ENCODE data around the gene MTHFD1L. TPM values are rescaled to one million over a fixed set of nuclear protein-coding genes. Genes with fewer than 3 reads are reported as not detected.
"Not testable (repeated sequence)": the region's sequence is repeated elsewhere in the genome, so short reads cannot be mapped to it uniquely, and the experiment has no call there.

Gene MTHFD1L
- total and polyA plus RNA-seq, 5 experiments from 2014 or later, result 3.8 to 20.1 (median 8.3) TPM

DNA sequence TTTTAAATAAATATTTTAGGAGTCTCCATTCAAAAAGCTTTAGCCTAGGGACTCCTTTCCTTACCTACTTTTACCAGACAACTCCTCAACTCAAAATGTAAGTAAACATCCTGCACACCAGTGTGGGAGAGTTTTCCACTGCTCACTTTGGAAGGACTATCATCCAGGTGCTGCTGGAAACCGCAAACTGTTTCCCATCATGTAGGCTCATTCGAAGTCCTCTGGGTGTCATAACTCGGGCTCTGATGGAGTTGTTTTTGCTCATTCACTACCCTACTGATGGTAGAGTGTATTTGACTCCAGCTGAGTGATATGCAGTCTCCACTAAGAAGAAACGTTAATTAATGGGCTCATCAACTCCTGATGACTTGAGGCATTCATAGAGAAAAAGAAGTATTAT is 237.8 kb downstream of the MTHFD1L start:
- H3K9me3 Mint-ChIP-seq, result no peaks in the 10 kb centered on the region
- POLR2A ChIA-PET, result no interaction called here

DNA sequence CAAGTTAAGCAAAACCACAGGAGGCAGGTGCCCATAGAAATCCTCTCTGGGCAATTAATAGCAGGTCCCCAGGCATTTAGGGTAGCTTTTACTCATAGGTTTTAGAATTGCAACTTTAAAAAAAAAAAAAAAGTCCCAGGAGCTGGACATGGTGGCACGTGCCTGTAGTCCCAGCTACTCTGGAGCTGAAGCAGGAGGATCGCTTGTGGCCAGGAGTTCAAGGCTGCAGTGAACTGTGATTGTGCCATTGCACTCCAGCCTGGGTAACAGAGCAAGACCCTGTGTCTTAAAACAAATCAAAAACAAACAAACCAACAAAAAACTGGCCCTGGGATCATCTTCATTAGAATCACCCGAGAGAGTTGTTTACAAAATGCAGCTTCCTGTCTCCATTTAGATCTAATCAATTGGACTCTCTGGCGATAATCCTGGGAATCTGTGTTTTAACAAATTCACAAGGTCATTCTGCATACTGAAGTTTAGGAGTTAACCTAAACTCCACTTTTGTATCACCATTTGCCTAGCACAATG is 242.5 kb downstream of the MTHFD1L start:
- no peak for DNase-seq
- Mint-ChIP-seq H3K36me3 (peaks cover 0 to 2% (median 0%) of the 10 kb centered on the region in 3 donors), H3K9me3 (peaks cover 0 to 1% (median 0%) of the 10 kb centered on the region in 9 donors), H3K27ac (no peak overlapping the region), H3K27me3 (peaks cover 0 to 15% (median 5%) of the 10 kb centered on the region in 5 donors), H3K4me3 (no peak overlapping the region), H3K4me1 (no peaks in the 10 kb centered on the region)
- no peak for ATAC-seq
- POLR2A ChIA-PET, result no interaction called here

More for the DNA sequence above, 237.8 kb downstream of the MTHFD1L start:
- no peaks in the 10 kb centered on the region for H3K27me3 Mint-ChIP-seq
- H3K27ac Mint-ChIP-seq, result no peak overlapping the region
- H3K4me1 Mint-ChIP-seq, result no peaks in the 10 kb centered on the region
- H3K4me3 Mint-ChIP-seq, result no peak overlapping the region
- DNase-seq, result no peak
- ATAC-seq, result no peak
- peaks cover 4 to 12% (median 10%) of the 10 kb centered on the region in 3 donors for H3K36me3 Mint-ChIP-seq

DNA sequence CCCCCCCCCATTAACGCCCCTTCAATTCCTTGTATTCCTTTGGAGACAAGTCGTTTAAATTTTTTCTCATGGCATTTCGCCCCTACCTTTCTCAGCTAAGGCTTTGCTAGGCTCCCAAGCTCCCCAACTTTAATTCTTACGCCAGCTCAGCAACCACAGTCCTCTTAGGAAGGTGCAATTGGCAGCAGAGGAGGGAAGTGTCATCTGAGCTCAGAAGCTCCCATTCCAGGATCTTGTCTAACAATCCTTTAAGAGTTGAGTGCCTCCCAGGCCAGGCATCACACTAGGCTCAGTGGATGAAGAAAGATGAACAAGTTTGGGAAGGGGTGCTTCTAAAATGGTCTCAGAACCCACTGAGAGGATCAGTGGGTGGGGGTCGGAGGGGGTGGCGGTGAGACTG is 243.0 kb downstream of the MTHFD1L start:
- no peak overlapping the region for H3K27ac Mint-ChIP-seq
- H3K27me3 Mint-ChIP-seq, result peaks cover 0 to 15% (median 5%) of the 10 kb centered on the region in 5 donors
- H3K4me3 Mint-ChIP-seq, result no peak overlapping the region
- H3K4me1 Mint-ChIP-seq, result no peaks in the 10 kb centered on the region
- peaks cover 0 to 2% (median 0%) of the 10 kb centered on the region in 3 donors for H3K36me3 Mint-ChIP-seq
- peaks cover 0 to 1% (median 0%) of the 10 kb centered on the region in 9 donors for H3K9me3 Mint-ChIP-seq
- no peak for ATAC-seq
- no peak for DNase-seq
- POLR2A ChIA-PET, result interaction anchor here (0.5 kb wide), 1 partner anchor 296 kb away, joined by 6 read pairs; no protein-coding TSS in a partner anchor

DNA sequence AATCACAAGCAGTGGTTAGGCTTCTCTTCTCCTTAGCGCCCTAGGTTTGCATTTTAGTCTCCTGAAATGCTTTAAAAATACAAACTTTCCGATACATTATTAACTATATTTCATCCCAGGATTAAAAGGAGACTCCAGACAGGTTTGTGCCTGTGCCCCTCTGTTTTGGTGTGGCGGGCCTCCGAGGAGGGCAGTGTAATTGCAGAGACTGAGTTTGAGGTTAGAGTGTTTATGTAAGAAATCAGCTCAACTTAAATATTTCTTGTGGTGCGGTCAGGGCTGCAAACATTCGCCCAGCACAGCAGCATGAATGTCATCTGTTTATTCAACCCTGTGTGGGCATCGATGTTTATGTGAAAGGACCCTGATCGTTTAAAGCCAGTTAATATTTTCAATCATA is 243.9 kb downstream of the MTHFD1L start:
- Mint-ChIP-seq H3K27me3 (peaks cover 0 to 15% (median 5%) of the 10 kb centered on the region in 5 donors), H3K9me3 (peaks cover 0 to 1% (median 0%) of the 10 kb centered on the region in 9 donors), H3K27ac (peak overlapping the region in 1 of 10 donors; percentile 3), H3K36me3 (no peaks in the 10 kb centered on the region), H3K4me1 (no peaks in the 10 kb centered on the region), H3K4me3 (no peak overlapping the region)
- DNase-seq, result no peak
- POLR2A ChIA-PET, result no interaction called here
- ATAC-seq, result no peak

DNA sequence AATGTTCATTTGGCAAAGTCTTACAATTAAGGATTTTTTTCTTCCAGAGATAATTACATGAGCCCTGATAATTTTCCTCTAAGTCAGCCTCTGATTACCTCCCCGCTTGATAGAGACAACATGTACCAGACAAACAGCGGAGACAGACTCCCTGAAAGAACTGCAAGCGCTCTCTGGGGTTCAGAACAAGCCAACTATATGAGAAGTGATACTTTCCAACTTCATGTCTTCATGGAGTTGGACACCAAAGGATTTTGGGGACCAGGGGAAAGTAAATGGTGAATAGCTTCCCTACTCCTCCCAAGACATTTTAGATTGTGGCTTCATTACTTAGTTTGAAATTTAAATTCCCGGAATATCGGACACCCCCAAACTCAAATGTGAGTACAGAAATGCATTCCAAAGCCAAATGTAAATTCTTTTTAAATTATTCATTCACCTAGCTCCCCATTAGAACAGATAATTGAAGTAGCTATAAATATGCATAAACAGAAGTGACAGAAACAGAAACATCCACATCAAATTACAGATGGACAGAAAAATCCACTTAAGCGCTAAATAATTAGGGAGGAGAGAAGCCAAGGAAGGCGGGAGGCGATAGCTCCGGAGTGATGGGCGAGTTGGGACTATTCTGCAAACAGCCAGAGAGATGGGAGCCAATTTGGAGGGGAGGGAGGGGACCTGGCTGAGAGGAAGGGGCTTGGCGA is 244.5 kb downstream of the MTHFD1L start:
- Mint-ChIP-seq H3K4me1 (no peaks in the 10 kb centered on the region), H3K27me3 (peaks cover 0 to 15% (median 5%) of the 10 kb centered on the region in 5 donors), H3K4me3 (no peak overlapping the region), H3K9me3 (peaks cover 0 to 1% (median 0%) of the 10 kb centered on the region in 9 donors), H3K27ac (no peak overlapping the region), H3K36me3 (no peaks in the 10 kb centered on the region)
- ATAC-seq (no peak), DNase-seq (no peak)
- POLR2A ChIA-PET, result no interaction called here

DNA sequence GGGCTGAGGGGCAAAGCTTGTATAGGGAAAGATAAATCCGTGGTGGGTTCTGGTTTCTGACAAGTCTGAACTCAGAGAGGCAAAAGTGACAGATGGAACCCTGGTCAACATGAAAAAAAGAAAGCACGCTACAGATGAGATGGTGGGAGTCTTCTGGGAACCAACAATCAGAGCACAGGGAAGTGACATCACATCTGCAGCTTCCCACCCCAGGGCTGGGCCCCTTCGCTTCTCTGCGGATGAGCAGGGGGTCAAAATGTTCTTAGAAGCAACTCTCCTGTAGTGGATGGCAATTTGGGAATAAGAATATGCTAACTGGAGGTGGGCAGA is 245.0 kb downstream of the MTHFD1L start:
- Mint-ChIP-seq H3K27ac (no peak overlapping the region), H3K27me3 (peaks cover 0 to 15% (median 5%) of the 10 kb centered on the region in 5 donors), H3K36me3 (no peaks in the 10 kb centered on the region), H3K4me1 (no peaks in the 10 kb centered on the region), H3K9me3 (peaks cover 0 to 1% (median 0%) of the 10 kb centered on the region in 9 donors), H3K4me3 (no peak overlapping the region)
- DNase-seq (no peak), ATAC-seq (no peak)
- POLR2A ChIA-PET, result no interaction called here

DNA sequence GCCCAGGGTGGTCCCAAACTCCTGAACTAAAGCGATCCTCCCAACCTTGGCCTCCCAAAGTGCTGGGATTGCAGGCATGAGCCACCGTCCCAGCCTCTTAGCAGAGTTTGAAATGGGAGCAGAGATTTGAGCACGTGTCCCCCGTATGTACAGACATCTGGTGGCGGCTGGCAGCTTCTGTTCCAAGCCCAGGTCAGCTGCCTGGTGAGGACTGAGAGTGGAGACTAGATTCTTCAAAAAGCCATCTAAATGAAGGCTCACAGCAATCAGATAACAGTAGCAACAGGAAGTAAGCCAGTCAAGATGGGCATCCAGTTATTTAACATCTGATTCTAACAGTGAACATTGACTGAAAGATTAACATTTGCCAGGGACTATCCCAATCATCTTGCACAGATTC is 246.2 kb downstream of the MTHFD1L start:
- DNase-seq, result no peak
- no peak overlapping the region for H3K27ac Mint-ChIP-seq
- POLR2A ChIA-PET, result no interaction called here
- no peaks in the 10 kb centered on the region for H3K36me3 Mint-ChIP-seq
- H3K4me3 Mint-ChIP-seq, result no peak overlapping the region
- peaks cover 0 to 1% (median 0%) of the 10 kb centered on the region in 9 donors for H3K9me3 Mint-ChIP-seq
- ATAC-seq, result no peak
- peaks cover 0 to 15% (median 5%) of the 10 kb centered on the region in 5 donors for H3K27me3 Mint-ChIP-seq
- no peaks in the 10 kb centered on the region for H3K4me1 Mint-ChIP-seq

DNA sequence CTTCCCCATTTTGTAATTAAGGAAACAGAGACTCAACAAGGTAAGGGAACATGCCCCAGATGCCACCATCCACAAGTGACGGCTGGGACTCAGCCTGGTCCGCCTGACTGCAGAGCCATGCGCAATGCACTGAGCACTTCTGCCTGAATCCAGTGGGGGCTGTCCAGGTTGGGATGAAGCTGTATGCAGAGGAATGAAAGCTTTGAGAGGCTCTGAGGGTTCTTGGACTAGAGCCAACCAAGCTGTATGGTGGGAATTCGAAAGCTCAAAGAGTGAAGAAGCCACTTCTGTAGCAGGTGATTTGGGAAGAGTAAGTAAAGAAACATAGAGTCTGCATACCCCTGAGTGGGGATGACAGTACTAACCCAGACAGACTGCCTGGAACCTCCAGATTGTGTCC is 246.6 kb downstream of the MTHFD1L start:
- Mint-ChIP-seq H3K4me3 (no peak overlapping the region), H3K4me1 (no peaks in the 10 kb centered on the region)
- POLR2A ChIA-PET, result no interaction called here

DNA sequence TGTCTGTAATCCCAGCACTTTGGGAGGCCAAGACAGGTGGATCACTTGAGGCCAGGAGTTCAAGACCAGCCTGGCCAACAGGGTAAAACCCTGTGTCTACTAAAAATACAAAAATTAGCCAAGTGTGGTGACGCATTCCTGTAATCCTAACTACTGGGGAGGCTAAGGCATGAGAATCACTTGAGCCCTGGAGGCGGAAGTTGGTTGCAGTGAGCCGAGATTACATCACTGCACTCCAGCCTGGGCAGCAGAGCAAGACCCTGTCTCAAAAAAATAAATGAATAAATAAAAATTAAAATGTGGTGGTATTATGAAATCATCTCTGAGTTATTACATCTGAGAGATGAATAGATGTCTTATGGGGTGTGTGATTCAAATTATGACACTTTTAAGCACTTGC is 247.4 kb downstream of the MTHFD1L start:
- DNase-seq, H3K36me3 Mint-ChIP-seq, ATAC-seq, POLR2A ChIA-PET, H3K4me1 Mint-ChIP-seq, H3K9me3 Mint-ChIP-seq, H3K27ac Mint-ChIP-seq, H3K4me3 Mint-ChIP-seq: not testable (repeated sequence)
- peaks cover 0 to 15% (median 5%) of the 10 kb centered on the region in 5 donors for H3K27me3 Mint-ChIP-seq

More for the DNA sequence above, 246.6 kb downstream of the MTHFD1L start:
- ATAC-seq, result no peak
- no peak for DNase-seq
- Mint-ChIP-seq H3K36me3 (no peaks in the 10 kb centered on the region), H3K9me3 (peaks cover 0 to 1% (median 0%) of the 10 kb centered on the region in 9 donors), H3K27ac (no peak overlapping the region), H3K27me3 (peaks cover 0 to 15% (median 5%) of the 10 kb centered on the region in 5 donors)

DNA sequence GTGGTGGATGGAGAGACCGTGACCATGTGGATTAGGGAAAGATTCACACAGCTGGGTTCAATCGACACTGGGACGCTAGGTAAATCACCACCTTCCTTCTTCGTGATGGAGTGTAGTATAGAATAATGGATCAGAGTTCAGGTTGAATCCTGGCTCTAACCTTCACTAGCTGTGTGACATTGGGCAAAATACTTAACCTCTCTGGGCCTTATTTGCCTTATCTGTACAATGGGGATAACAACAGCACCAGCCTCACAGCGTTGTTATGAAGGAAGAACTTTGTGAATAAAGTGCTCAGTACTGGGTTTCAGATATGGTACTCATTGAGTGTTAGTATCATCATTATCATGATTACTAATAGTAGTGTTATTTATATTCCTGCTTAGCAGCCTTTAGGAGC is 248.1 kb downstream of the MTHFD1L start:
- no peak overlapping the region for H3K4me3 Mint-ChIP-seq
- peaks cover 0 to 14% (median 5%) of the 10 kb centered on the region in 5 donors for H3K27me3 Mint-ChIP-seq
- peaks cover 0 to 3% (median 0%) of the 10 kb centered on the region in 4 donors for H3K4me1 Mint-ChIP-seq
- no peak for DNase-seq
- POLR2A ChIA-PET, result no interaction called here
- peaks cover 0 to 1% (median 0%) of the 10 kb centered on the region in 9 donors for H3K9me3 Mint-ChIP-seq
- H3K36me3 Mint-ChIP-seq, result no peaks in the 10 kb centered on the region
- no peak for ATAC-seq
- H3K27ac Mint-ChIP-seq, result no peak overlapping the region

DNA sequence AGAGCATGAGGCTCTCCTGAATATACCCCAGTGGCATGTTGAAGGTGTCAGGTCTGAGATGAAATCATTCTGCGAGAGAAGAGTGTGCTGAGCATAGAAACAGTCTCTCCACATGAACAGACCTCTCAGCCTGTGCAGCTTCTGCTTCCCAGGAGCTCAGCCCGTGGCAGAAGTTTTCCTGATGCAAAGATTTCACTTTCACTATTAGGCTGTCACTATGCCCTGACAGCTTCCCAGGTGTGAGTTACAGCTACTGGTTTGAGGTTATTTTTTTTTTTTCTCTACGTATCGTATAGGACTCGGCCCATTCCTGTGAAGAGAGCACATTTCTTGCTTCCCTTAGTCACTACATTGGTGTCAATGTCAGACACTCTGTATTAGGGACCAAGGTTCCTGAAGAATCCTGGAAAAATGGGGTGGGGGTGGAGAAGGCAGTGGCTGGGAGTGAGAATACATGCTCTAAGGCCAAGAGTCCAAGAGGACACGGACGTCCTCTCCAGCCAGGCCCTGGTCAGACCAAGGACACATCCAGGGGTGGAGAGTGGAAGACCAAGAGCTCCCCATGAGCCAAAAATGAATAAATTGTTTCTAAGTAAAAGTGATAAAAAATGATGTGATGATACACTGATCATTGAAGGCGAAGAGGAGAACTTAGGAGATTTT is 253.1 kb downstream of the MTHFD1L start:
- DNase-seq, result no peak
- H3K9me3 Mint-ChIP-seq, result peaks cover 0 to 2% (median 0%) of the 10 kb centered on the region in 9 donors
- H3K27ac Mint-ChIP-seq, result no peak overlapping the region
- no peak overlapping the region for H3K4me3 Mint-ChIP-seq
- peaks cover 0 to 3% (median 0%) of the 10 kb centered on the region in 4 donors for H3K4me1 Mint-ChIP-seq
- peaks cover 0 to 2% (median 0%) of the 10 kb centered on the region in 3 donors for H3K36me3 Mint-ChIP-seq
- POLR2A ChIA-PET, result no interaction called here
- H3K27me3 Mint-ChIP-seq, result peaks cover 0 to 2% (median 0%) of the 10 kb centered on the region in 5 donors
- ATAC-seq, result no peak

DNA sequence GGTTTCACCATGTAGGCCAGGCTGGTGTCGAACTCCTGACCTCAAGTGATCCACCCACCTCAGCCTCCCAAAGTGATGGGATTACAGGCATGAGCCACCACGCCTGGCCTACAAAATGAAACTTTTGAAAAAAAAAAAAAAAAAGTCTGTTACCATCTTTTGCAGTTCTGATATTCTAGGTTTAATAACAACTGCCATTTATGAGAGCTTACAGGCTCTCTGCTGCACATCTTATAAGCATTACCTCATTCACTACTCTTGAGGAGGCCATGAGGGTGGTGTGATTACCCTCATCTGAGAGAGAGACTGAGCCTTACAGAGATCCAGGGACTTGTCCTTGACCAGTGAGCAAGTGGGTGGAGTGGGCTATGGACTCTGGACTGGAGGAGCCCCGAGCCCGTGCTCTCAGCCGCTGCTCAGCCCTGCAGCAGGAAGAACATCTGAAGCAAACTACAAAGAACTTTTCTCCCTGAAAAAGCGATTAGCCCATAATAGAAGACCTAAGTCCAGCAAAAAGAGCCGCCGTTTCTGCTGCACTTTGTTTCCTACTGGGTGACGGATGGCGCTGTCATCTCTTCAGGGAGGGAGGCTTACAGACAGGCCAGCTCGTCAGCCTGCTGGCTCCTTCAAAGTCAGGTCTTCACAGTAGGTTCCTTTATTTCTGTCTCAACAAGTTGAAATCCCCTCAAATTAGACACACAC is 254.5 kb downstream of the MTHFD1L start:
- peaks cover 0 to 2% (median 0%) of the 10 kb centered on the region in 3 donors for H3K36me3 Mint-ChIP-seq
- peaks cover 0 to 3% (median 0%) of the 10 kb centered on the region in 4 donors for H3K4me1 Mint-ChIP-seq
- H3K4me3 Mint-ChIP-seq, result no peak overlapping the region
- ATAC-seq (no peak), DNase-seq (no peak)
- peaks cover 0 to 4% (median 0%) of the 10 kb centered on the region in 5 donors for H3K27me3 Mint-ChIP-seq
- POLR2A ChIA-PET, result no interaction called here
- H3K9me3 Mint-ChIP-seq, result peaks cover 0 to 2% (median 0%) of the 10 kb centered on the region in 9 donors
- H3K27ac Mint-ChIP-seq, result no peak overlapping the region
